AG09319 (cell line): ENCODE results near the gene TBX20.

Experiments used
- DNase-seq: peaks from one replicate; pipeline ENCODE4 v3.0.0-alpha.2; 2010; ENCODE audit warnings: low read depth; ENCODE audit errors: extremely low read depth
- CTCF ChIP-seq: IDR thresholded peaks from 2 replicates; pipeline ENCODE4 v1.5.1; 2011; ENCODE audit warnings: low read depth, mild to moderate bottlenecking, inconsistent platforms, low read length, moderate library complexity

Gene TBX20

GRCh38 chr7:35255443-35256255 lies 1.7 kb upstream of the TBX20 start:
- no peak for TF ChIP-seq CTCF
- no peak for DNase-seq

GRCh38 chr7:35254496-35255442 lies 869 bp upstream of the TBX20 start:
- no peak for TF ChIP-seq CTCF
- DNase-seq: no peak

GRCh38 chr7:35253460-35253709 lies 515 bp downstream of the TBX20 start:
- no peak for TF ChIP-seq CTCF
- DNase-seq: no peak

GRCh38 chr7:35252612-35253459 lies 1.1 kb downstream of the TBX20 start:
- no peak for TF ChIP-seq CTCF
- no peak for DNase-seq

GRCh38 chr7:35251606-35252310 lies 2.1 kb downstream of the TBX20 start:
- no peak for TF ChIP-seq CTCF
- no peak for DNase-seq

GRCh38 chr7:35250941-35251340 lies 3.0 kb downstream of the TBX20 start:
- DNase-seq: no peak
- TF ChIP-seq CTCF: no peak
